H9 (cell line): ENCODE data around the gene SLC29A4. TPM values are rescaled to one million over a fixed set of nuclear protein-coding genes. Genes with fewer than 3 reads are reported as not detected.

ENCODE experiments used
- DNase-seq: peaks from one replicate; pipeline ENCODE4 v3.0.0-alpha.2; 2017
- H2AFZ ChIP-seq: one replicate; pipeline ENCODE4 v1.6.1; 2013; ENCODE audit warnings: mild to moderate bottlenecking, low read length, control low read depth, moderate library complexity
- H2AK5ac ChIP-seq: 2 replicates; pipeline ENCODE4 v1.6.1; 2013; ENCODE audit warnings: low read length, control low read depth, mixed read lengths; ENCODE audit not compliant: insufficient read length
- H2BK120ac ChIP-seq: one replicate; pipeline ENCODE4 v1.6.1; 2013; ENCODE audit warnings: low read depth, mild to moderate bottlenecking, low read length, control low read depth, inconsistent platforms; ENCODE audit not compliant: poor library complexity, severe bottlenecking
- H2BK12ac ChIP-seq: 2 replicates; pipeline ENCODE4 v1.6.1; 2013; ENCODE audit warnings: low read length, control low read depth, mixed read lengths, low read depth; ENCODE audit not compliant: insufficient read length
- H2BK15ac ChIP-seq: 2 replicates; pipeline ENCODE4 v1.6.1; 2013; ENCODE audit warnings: low read depth, low read length, control low read depth
- H2BK20ac ChIP-seq: one replicate; pipeline ENCODE4 v1.6.1; 2013; ENCODE audit warnings: low read depth, mild to moderate bottlenecking, low read length, control low read depth, inconsistent platforms; ENCODE audit not compliant: poor library complexity, severe bottlenecking
- H2BK5ac ChIP-seq: 2 replicates; pipeline ENCODE4 v1.6.1; 2013; ENCODE audit warnings: low read length, control low read depth, mixed read lengths; ENCODE audit not compliant: insufficient read length
- H3K14ac ChIP-seq: 2 replicates; pipeline ENCODE4 v1.6.1; 2013; ENCODE audit warnings: low read length, control low read depth; ENCODE audit not compliant: insufficient read depth
- H3K18ac ChIP-seq: 2 replicates; pipeline ENCODE4 v1.6.1; 2013; ENCODE audit warnings: low read depth, mild to moderate bottlenecking, mixed read lengths, low read length, control low read depth; ENCODE audit not compliant: insufficient read length
- H3K23ac ChIP-seq: 2 replicates; pipeline ENCODE4 v1.6.1; 2013; ENCODE audit warnings: low read length, control low read depth, mixed read lengths, low read depth; ENCODE audit not compliant: insufficient read length
- H3K23me2 ChIP-seq: 2 replicates; pipeline ENCODE4 v1.6.1; 2013; ENCODE audit warnings: low read depth, mild to moderate bottlenecking, mixed read lengths, low read length, control low read depth; ENCODE audit not compliant: insufficient read length, poor library complexity, severe bottlenecking
- H3K27ac ChIP-seq: 2 replicates; pipeline ENCODE4 v1.5.1; 2013; ENCODE audit warnings: low read length, control low read depth, mixed read lengths, low read depth; ENCODE audit not compliant: insufficient read length
- H3K27me3 ChIP-seq: 2 replicates; pipeline ENCODE4 v1.6.1; 2013; ENCODE audit warnings: low read length, control low read depth, inconsistent platforms; ENCODE audit not compliant: insufficient read depth
- H3K4ac ChIP-seq: 2 replicates; pipeline ENCODE4 v1.6.1; 2013; ENCODE audit warnings: low read depth, mild to moderate bottlenecking, control low read depth, inconsistent platforms, low read length, moderate library complexity
- H3K4me1 ChIP-seq: 2 replicates; pipeline ENCODE4 v1.6.1; 2013; ENCODE audit warnings: low read length, control low read depth, inconsistent platforms; ENCODE audit not compliant: insufficient read depth
- H3K4me2 ChIP-seq: 2 replicates; pipeline ENCODE4 v1.6.1; 2013; ENCODE audit warnings: low read length, control low read depth, mixed read lengths; ENCODE audit not compliant: insufficient read length, insufficient read depth
- H3K56ac ChIP-seq: 2 replicates; pipeline ENCODE4 v1.6.1; 2013; ENCODE audit warnings: low read depth, mild to moderate bottlenecking, mixed read lengths, low read length, control low read depth; ENCODE audit not compliant: insufficient read length
- H3K79me1 ChIP-seq: 2 replicates; pipeline ENCODE4 v1.6.1; 2013; ENCODE audit warnings: low read depth, mild to moderate bottlenecking, moderate library complexity, low read length, control low read depth, inconsistent platforms; ENCODE audit not compliant: insufficient read depth, poor library complexity, severe bottlenecking
- H3K79me2 ChIP-seq: 2 replicates; pipeline ENCODE4 v1.6.1; 2013; ENCODE audit warnings: low read length, control low read depth, inconsistent platforms; ENCODE audit not compliant: insufficient read depth
- H3K9ac ChIP-seq: 2 replicates; pipeline ENCODE4 v1.6.1; 2013; ENCODE audit warnings: low read length, control low read depth, mixed read lengths; ENCODE audit not compliant: insufficient read length; ENCODE audit errors: extremely low read depth
- H3K9me3 ChIP-seq: one replicate; pipeline ENCODE4 v1.6.1; 2013; ENCODE audit warnings: low read depth, low read length, inconsistent platforms; ENCODE audit not compliant: control insufficient read depth
- H3T11ph ChIP-seq: one replicate; pipeline ENCODE4 v1.6.1; 2013; ENCODE audit warnings: mild to moderate bottlenecking, low read length, control low read depth, inconsistent platforms
- H4K20me1 ChIP-seq: one replicate; pipeline ENCODE4 v1.6.1; 2013; ENCODE audit not compliant: control insufficient read depth, insufficient read length, insufficient read depth
- H4K5ac ChIP-seq: 2 replicates; pipeline ENCODE4 v1.6.1; 2013; ENCODE audit warnings: low read depth, mild to moderate bottlenecking, mixed read lengths, low read length, control low read depth; ENCODE audit not compliant: insufficient read length
- H4K8ac ChIP-seq: replicated peaks from 2 replicates; pipeline ENCODE4 v1.6.1; 2013; ENCODE audit warnings: low read length, control low read depth, mixed read lengths, low read depth; ENCODE audit not compliant: insufficient read length
- H4K91ac ChIP-seq: 2 replicates; pipeline ENCODE4 v1.6.1; 2013; ENCODE audit warnings: low read depth, mild to moderate bottlenecking, moderate library complexity, mixed read lengths, low read length, control low read depth; ENCODE audit not compliant: insufficient read length
- H3K27ac Mint-ChIP-seq, 3 experiments: 2 replicates in 2 of 3; 3 replicates in 1 of 3; pipeline ENCODE4 v1.8.0; 2020 to 2021; ENCODE audit warnings: mixed read lengths in 3 of 3, mild to moderate bottlenecking in 1 of 3, moderate library complexity in 1 of 3
- H3K27me3 Mint-ChIP-seq: 2 replicates; pipeline ENCODE4 v1.8.0; 2021; ENCODE audit warnings: low read depth, mild to moderate bottlenecking, moderate library complexity, mixed read lengths
- H3K36me3 Mint-ChIP-seq, 3 experiments: 2 replicates in 2 of 3; 3 replicates in 1 of 3; pipeline ENCODE4 v1.8.0; 2020 to 2021; ENCODE audit warnings: low read depth in 3 of 3, mixed read lengths in 3 of 3; ENCODE audit not compliant: insufficient read depth in 1 of 3
- H3K4me1 Mint-ChIP-seq, 2 experiments: 2 replicates each; pipeline ENCODE4 v1.8.0; 2020; ENCODE audit warnings: mixed read lengths in 2 of 2
- H3K4me3 Mint-ChIP-seq, 2 experiments: 2 replicates in 1 of 2; 3 replicates in 1 of 2; pipeline ENCODE4 v1.8.0; 2020 to 2021; ENCODE audit warnings: mild to moderate bottlenecking in 2 of 2, mixed read lengths in 2 of 2, moderate library complexity in 1 of 2
- H3K9me3 Mint-ChIP-seq, 2 experiments: 2 replicates in 1 of 2; 3 replicates in 1 of 2; pipeline ENCODE4 v1.8.0; 2020; ENCODE audit warnings: mild to moderate bottlenecking in 2 of 2, mixed read lengths in 2 of 2, moderate library complexity in 1 of 2
- CTCF ChIP-seq: fragments of 200-600 bp; sonication (generic); conservative IDR thresholded peaks from 3 replicates; pipeline ENCODE4 v1.8.0; 2021; ENCODE audit warnings: antibody characterized with exemption, mild to moderate bottlenecking
- WGBS: extraction: QIAGEN DNeasy Blood & Tissue Kit; methylation state at CpG from one replicate; pipeline ENCODE4 v1.1.7; 2013; ENCODE audit warnings: missing lambda C conversion rate, low lambda C conversion rate, mixed read lengths; ENCODE audit not compliant: insufficient read length; ENCODE audit errors: extremely low coverage; 5-methylcytosine and 5-hydroxymethylcytosine counted together
- total RNA-seq: library from RNA; stranded (reverse); gene quantifications from 2 replicates; pipeline ENCODE4 v1.2.1, GENCODE V29; 2021

SLC29A4 gene
- total RNA-seq, 1 experiment from 2014 or later: 12.4 TPM

- no CpG with 5 or more reads among the region's 21 CpGs for WGBS
- no peak overlapping the region for H2BK15ac ChIP-seq
These were observed 62.9 kb downstream of the SLC29A4 start for GRCh38 chr7:5345671-5346070.

More at GRCh38 chr7:5345671-5346070, 62.9 kb downstream of the SLC29A4 start:
- Histone ChIP-seq H4K5ac (no peak overlapping the region), H2BK5ac (no peak overlapping the region), H2AFZ (no peak overlapping the region), H4K8ac (no peak overlapping the region), H3K9me3 (no peaks in the 10 kb centered on the region), H3K4me1 (no peaks in the 10 kb centered on the region), H3K27me3 (peaks cover 14% of the 10 kb centered on the region; the same call in 1 of the 2 replicates), H3K27ac (no peak overlapping the region), H3K4ac (no peak overlapping the region), H3T11ph (no peak overlapping the region), H3K23me2 (no peaks in the 10 kb centered on the region), H3K79me1 (no peaks in the 10 kb centered on the region), H2AK5ac (no peak overlapping the region), H2BK12ac (no peak overlapping the region), H2BK20ac (no peak overlapping the region), H3K79me2 (no peaks in the 10 kb centered on the region), H4K20me1 (no peaks in the 10 kb centered on the region), H3K56ac (no peak overlapping the region), H3K14ac (no peak overlapping the region; the same call in 1 of the 2 replicates), H3K23ac (no peak overlapping the region), H2BK120ac (no peak overlapping the region), H3K9ac (no peak overlapping the region), H3K18ac (no peak overlapping the region), H3K4me2 (no peak overlapping the region), H4K91ac (no peak overlapping the region)
- no peak for TF ChIP-seq CTCF
- Mint-ChIP-seq H3K36me3 (peaks cover 8 to 30% (median 23%) of the 10 kb centered on the region in 3 experiments), H3K27ac (no peak overlapping the region; a peak in 1 of 7 replicates), H3K4me3 (no peak overlapping the region), H3K9me3 (peaks cover 24 to 26% of the 10 kb centered on the region in 2 experiments), H3K27me3 (peaks cover 12% of the 10 kb centered on the region), H3K4me1 (peaks cover 9 to 22% of the 10 kb centered on the region in 2 experiments)
- DNase-seq: no peak
